GM21360 (cell line): ENCODE data around the gene PCBP3.

Source experiments
- ATAC-seq: cut with Tn5 transposase; IDR thresholded peaks from one replicate; pipeline ENCODE4 v1.9.1; 2021; ENCODE audit warnings: mild to moderate bottlenecking, moderate library complexity; ENCODE audit not compliant: unreplicated experiment

The PCBP3 gene

GRCh38 chr21:45919593-45919992 lies 276.1 kb downstream of the PCBP3 start:
- ATAC-seq, result no peak

- no peak for ATAC-seq
Observed at GRCh38 chr21:45920824-45921600, 277.5 kb downstream of the PCBP3 start.

- no peak for ATAC-seq
Observed at GRCh38 chr21:45921917-45922316, 278.4 kb downstream of the PCBP3 start.

- no peak for ATAC-seq
Observed at GRCh38 chr21:45922648-45923047, 279.1 kb downstream of the PCBP3 start.

GRCh38 chr21:45923146-45923545 lies 279.6 kb downstream of the PCBP3 start:
- ATAC-seq, result no peak

GRCh38 chr21:45926281-45926680 lies 282.8 kb downstream of the PCBP3 start:
- no peak for ATAC-seq

GRCh38 chr21:45927032-45927431 lies 283.5 kb downstream of the PCBP3 start:
- no peak for ATAC-seq

GRCh38 chr21:45927851-45928850 lies 284.6 kb downstream of the PCBP3 start:
- ATAC-seq, result no peak

GRCh38 chr21:45929449-45929848 lies 285.9 kb downstream of the PCBP3 start:
- ATAC-seq, result no peak

GRCh38 chr21:45930231-45930760 lies 286.8 kb downstream of the PCBP3 start:
- no peak for ATAC-seq

- no peak for ATAC-seq
Observed at GRCh38 chr21:45930792-45931191, 287.3 kb downstream of the PCBP3 start.

- ATAC-seq, result no peak
Observed at GRCh38 chr21:45931397-45931969, 288.0 kb downstream of the PCBP3 start.

GRCh38 chr21:45932922-45933502 lies 289.5 kb downstream of the PCBP3 start:
- no peak for ATAC-seq

- no peak for ATAC-seq
Observed at GRCh38 chr21:45934085-45934484, 290.6 kb downstream of the PCBP3 start.

GRCh38 chr21:45934554-45934953 lies 291.0 kb downstream of the PCBP3 start:
- ATAC-seq, result no peak

- no peak for ATAC-seq
Observed at GRCh38 chr21:45935628-45936027, 292.1 kb downstream of the PCBP3 start.

GRCh38 chr21:45937721-45938452 lies 294.4 kb downstream of the PCBP3 start:
- ATAC-seq, result no peak

GRCh38 chr21:45938453-45938755 lies 294.9 kb downstream of the PCBP3 start:
- no peak for ATAC-seq

GRCh38 chr21:45938811-45939520 lies 295.4 kb downstream of the PCBP3 start:
- ATAC-seq, result no peak
